ENCODE measurements around the gene REG4.
"Not testable (repeated sequence)": the region's sequence is repeated elsewhere in the genome, so short reads cannot be mapped to it uniquely, and the experiment has no call there.

REG4 gene

DNA sequence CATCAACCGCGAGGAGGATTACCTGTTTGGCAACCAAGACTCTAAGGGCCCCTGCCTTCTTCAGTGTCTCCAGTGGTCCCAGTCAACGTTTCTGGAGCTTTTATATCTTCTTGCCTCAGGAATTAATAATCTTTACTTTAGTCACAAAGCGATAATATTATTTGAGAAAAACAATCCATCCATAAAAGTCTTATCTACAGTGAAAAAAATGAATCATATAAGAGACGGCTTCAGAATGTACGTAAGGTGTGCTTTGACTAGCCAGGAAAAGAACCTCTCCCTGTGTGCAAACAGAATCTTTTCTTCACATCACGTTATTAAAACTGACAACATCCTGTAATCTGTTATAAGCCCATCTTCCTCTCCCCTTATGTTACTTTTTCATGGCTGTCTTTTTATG, at the start of gene REG4:
Gene REG4 (minus strand): TSS at position 74 of the 400 bp plus-strand sequence. CDS start 2,691 bp downstream, outside the sequence.
- no peak for DNase-seq

DNA sequence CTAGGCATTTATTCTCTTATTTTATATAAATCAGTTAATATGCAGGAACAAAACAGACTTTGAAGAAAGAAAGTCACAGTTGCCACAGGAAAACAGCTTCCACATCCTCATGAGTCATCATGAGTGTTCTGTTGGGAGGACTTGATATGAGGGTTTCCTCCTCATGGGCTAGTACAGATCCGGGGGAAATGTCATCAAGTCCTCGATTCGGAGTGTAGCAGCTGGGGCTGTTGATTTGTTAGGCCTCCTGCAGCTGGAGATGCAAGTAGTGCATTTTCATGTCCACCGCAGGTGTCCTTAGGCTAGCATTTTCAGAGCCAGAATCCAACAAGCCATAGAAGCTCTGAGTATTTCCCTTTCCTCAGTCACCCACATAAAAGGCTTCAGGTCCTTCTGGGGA, 48.4 kb upstream of the REG4 start:
- DNase-seq: no peak

DNA sequence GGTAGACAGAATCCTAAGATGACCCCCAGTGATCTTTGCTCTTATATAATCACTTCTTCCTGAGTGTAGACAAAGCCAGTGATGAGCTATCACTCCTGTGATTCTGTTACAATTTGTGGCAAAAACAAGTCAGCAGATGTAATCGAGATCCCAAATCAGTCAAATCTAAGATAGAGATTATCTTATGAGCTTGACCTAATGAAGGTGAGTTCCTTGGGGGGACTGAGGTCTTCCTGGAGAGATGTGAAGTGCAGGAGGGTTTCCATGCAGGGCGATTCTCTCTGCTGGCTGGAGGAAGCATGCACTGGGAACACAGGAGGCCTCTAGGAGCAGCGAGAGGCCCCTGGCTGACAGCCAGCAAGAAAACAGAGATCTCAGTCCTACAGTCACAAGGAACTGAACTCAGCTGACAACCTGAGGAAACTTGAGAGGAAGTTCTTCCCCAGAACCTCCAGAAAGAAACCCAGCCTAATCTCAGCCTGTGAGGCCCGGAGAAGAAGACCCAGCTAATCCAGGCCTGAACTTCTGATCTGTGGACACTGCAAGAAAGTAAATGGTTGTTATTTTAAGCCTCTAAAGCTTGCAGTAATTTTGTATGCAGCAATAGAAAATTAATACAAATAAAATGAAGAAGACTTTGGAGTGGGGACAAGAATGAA, 47.4 kb upstream of the REG4 start:
- not testable (repeated sequence) for DNase-seq

DNA sequence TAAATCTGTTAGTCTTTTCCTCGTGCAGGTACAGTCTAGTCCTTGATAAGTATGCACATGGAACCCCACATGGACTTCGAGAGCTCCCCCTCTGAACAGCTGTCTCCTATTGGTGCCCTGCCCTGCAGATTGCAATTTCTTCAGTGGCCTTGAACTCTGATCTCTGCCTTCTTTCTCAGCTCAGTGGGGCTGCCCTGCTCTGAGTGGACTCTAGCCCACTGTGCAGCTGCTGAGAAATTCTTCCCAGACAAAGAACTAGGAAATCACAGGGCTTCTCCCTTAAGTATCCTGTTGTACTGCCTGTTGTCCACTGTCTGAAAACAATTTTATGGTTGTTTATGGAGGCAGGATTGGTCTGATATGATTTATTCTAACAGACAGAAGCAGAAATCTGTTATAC, 46.9 kb upstream of the REG4 start:
- no peak for DNase-seq

DNA sequence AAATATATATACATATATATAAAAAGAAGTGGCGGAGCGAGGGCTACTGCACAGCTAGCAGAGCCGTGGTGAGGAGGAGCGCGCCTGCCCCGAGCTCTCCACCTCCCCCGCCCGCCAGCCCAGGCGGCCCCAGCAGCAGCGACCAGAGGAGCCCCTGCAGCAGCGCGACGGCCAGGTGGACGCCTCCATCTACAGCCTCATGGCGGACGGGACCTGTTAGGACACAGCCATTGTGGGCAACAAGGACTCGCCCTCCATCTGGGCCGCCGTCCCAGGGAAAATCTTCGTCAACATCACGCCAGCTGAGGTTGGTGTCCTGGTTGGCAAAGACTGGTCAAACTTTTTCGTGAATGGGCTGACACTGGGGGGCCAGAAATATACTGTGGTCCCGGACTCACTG, 41.9 kb upstream of the REG4 start:
- no peak for DNase-seq

DNA sequence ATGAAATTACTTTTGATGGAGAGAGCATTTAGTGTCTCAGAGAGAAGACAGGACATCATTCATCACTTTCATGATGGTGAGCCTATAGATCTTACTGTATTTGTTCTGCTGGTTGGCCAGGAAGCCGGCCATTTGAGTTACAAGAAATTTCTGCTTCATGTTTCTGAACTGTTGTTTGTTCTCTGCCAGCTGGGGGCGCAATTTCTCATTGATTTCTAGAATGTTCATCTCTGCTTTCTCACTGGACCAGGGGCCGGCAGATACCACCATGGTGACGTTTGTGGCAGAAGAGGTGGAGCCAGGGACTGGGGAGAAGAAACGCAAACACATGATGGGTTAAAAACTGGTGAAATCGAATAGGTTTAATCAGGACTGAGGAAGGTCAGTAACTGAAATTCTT, 32.9 kb upstream of the REG4 start:
- DNase-seq: not testable (repeated sequence)

DNA sequence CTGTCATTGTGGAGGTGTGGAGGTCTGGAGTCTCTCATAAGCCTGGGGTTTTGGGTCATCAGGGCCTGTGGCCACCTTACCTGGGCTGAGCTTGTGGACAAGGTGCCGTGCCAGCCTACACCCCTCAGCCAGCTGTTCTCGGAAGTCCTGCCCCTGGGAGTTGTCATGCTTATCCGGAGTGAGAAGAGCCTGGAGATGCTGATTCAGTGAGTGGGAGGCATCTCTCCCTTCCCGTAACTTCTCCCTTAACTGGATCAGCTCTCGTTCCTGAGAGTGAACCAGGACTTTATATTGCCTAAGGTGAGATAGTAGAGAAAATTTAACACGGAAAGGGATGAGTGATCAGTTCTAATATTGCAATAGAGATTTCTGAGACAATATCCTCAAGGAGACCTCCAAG, 30.0 kb upstream of the REG4 start:
- DNase-seq: no peak

DNA sequence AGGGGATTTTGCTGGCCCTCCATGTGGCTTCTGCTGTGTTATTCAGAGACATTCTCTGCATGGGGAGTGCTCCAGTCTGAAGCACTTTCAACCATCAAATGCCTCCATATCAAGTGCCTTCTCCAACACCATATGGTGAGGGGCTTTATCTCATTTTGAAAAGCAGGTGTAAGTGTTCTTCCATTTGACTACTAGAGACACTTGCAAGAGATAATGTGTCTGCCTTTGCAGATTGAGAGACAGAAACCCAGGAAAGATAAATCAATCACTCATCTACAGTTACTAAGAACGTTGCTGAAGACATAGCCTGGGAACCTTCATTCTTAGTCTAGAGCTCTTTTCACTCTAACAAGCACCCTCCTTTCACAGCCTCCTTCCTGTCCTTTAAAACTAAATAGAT, 29.5 kb upstream of the REG4 start:
- DNase-seq: no peak

DNA sequence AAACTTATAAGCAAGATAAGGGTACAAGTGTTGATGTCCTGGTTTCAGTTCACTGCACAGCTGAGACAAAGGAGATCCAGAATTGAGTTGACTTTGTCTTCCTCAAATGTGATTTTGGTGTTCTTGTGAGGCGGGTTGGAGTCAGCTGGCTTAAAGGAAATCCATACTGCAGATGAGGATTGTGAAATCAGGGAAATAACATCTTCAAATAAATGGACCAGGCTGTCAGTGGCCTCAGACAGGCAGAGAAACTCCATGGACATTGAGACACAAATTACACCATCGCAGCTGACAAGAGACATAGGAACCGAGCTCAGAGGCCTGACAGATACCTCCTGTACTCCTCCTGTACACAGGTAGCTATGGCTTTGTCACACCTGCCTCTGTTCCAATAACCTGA, 27.0 kb upstream of the REG4 start:
- DNase-seq: no peak

DNA sequence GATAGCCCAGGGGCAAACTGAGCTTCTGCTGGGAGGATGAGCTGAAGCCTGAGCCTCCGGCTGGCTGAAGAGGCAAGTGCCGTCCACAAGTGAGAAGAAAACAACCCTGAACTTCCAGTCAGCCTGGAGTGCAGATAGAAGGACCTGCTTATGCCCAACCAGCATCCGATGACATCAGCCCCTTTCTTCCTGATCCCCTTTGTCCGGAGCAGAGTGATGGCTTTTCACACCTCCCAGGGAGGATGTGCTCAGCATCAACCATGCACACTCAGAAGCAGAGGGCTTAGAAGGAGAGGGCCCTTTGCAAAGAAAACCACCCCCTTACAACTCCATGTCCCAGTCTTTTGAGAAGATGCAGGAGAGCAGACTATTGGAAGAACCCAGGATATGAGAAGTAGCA, 23.7 kb upstream of the REG4 start:
- DNase-seq: no peak

DNA sequence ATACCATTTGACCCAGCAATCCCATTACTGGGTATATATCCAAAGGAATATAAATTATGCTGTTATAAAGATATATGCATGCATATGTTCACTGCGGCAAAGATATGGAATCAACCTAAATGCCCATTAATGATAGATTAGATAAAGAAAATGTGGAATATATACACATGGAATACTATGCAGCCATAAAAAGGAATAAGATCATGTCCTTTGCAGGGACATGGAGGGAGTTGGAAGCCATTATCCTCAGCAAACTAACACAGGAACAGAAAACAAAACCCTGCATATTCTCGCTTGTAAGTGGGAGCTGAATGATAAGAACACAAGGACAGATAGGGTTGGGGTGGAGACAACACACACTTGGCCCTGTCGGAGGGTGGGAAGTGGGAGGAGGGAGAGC, 19.8 kb upstream of the REG4 start:
- DNase-seq: no peak

DNA sequence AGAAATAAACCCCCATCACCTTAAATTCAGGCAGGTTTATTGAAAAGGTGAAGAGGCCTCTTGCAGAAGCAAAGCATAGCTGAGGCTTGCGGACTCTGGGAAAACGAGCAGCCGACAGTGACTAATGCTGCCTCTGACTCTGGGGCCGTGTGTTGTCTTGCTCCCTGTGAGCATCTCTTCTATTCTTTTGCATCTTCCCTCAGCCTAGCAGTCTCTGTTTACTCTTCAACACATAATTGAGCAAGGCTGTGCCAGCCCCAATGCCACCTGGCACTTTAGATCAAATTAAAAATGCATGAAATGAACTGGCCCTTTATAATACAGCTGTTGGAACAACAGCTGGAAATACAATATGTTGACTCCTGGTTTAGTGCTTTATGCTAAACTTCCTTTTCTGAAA, 18.4 kb upstream of the REG4 start:
- DNase-seq: no peak

DNA sequence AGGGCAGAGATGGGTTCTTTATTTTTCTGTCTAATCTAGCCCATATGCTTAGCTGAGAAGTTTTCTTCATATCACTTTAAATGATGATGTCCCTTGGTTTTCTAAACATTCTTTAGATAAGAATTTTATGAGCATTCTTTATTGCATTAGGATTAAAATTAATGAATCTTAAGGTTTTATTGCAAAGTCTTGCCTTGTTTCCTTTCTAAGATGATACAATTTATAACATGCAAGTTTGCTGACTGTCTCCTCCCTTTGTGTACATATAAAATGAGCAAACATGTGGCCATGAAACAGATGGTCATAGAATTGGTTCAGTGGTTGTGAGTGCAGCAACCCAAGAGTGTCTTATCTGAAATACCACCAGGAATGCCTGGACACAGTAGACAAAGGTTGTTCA, 17.7 kb upstream of the REG4 start:
- DNase-seq: not testable (repeated sequence)

DNA sequence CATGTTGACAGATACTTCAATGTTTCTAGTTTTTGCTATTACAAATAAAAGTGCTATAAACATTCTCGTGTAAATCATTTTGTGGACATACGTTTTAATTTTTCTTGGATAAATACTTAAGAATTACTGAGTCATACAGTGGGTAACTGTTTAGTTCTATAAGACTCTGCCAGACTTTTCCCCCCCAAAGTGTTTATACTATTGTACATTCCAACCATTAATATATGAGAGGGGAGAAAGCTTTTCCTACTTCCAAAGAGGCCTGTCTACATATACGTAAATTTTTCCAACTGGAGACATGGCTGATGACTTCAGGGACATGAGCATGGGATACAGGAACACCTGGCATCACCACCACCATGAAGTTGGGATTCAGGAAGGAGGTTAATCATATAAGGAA, 17.0 kb upstream of the REG4 start:
- no peak for DNase-seq

DNA sequence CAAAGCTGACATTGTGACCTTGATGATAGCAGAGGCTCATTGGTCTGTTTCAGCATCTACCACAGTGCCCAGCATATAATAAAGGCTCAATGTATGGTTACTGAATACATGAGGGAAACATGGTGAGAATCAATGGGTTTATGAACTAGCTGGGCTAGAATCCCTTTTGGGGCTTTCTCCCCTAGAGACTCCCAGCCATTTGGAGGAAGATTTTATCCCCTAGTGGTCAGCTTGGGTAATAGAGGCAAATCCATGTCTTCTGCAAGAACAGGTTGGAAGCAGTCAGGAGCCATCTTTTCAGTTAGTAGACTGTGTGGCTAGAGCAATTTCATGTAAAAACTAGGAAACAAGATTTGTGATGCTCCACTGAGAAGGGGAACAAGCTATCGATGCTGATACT, 15.8 kb upstream of the REG4 start:
- no peak for DNase-seq

DNA sequence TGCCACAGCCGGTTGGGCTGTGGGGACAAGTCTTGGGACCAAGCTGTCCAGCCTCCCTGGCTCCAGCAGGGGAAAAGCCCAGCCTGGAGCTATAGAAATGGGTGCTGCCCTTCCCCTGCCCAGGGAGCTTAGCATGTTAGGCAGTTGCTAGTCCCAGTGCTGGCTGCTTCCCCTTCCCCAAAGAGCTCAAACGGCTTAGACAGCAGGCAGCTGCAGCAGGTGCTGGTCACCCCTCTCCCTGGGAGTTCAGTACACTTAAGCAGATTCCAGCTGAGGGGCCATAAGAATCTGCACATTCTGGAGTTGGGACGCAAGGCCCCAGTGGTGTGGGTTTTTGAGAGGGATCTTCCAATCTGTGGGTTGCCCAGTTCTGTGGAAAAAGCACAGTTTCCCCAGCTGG, 11.1 kb upstream of the REG4 start:
- no peak for DNase-seq

DNA sequence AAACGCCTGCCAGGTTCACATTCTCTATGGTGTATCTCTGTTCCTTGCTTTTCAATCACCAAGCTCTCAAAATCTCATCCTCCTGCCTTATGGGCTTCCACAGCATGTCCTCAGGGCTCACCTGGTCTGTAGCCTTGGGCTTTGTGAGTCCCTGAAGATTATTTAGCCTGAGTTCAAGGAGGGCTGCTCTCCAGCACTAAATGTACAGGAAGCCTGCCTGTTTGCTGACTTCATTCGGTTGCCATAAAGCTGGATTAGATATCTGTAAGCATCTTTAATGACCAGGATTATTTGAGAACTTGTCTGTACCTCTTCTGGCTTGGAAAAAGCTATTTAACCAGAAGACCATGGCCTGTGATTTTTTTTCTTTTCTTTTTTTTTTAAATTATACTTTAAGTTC, 6.9 kb upstream of the REG4 start:
- DNase-seq: no peak

DNA sequence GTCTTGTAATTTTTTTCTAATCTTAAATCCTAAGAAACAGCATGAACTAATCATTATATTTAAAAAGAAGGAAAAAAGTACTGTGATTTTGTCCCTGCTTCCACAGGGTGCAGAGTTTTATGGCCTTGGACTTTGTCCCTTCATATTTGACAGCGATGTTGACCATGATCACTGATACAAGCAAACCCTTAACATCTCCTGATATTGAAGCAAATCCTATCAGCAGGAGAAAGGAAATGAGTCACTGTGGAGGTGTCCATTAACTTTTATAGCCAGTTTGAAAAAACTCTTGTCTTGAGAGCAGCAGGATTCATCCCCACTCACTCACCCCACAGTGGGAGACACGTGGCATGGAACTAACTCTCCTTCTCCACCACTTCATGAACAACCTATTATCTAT, 5.1 kb upstream of the REG4 start:
- no peak for DNase-seq

DNA sequence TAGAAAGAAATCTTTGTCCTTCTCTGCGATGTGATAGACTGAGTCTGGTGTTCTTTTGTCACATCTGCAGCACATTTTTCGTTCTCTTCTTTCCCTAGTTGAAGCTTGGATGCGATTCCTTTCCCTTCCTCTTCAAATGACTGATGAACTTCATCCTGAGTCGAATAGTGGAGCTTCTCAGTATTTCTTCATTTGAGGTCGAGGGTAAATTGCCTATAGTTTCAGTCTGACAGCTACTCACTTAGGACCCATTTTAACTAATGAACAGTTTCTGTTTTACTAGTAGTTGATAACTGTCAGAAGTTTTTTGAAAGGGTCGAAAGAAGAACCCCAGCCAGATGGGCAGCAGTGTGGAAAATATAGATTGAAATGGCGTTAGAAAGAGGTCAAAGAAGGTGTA, 4.7 kb upstream of the REG4 start:
- no peak for DNase-seq

DNA sequence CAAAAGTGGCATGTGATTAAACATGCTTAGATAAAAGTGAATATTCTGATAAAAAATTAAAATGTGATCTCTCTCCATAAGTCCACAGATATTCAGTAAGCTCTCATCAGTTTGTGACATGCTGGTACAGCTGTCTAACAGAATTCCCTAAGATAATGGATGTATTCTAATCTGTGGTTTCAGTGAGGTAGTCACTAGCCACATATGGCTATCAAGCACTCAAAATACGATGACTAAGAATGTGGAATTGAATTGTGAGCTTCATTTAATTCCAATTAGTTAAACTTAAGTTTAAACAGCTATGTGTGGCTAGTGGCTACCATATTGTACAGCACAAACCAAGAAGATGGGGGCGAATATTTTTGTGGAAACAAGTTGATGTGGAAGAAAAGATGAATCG, 4.1 kb upstream of the REG4 start:
- no peak for DNase-seq

DNA sequence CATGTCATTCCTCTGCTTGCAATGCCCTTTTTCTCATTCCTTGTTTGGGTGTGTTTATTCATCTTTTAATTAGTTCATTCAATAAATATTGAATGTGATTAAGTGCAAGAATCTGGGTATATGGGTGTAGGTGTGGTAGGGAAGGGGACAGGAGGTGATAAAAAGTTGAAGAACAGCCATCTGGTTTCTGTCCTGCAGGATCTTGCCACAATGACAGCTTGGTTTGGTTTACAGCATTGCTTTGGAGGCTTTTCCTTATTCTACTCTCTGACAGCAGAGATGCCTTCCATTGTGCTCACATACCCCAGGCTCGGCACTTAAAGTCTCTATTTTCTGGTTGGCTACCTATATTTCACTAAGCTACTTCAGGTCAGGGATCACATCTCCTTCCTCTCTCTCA, 3.0 kb upstream of the REG4 start:
- DNase-seq: no peak

DNA sequence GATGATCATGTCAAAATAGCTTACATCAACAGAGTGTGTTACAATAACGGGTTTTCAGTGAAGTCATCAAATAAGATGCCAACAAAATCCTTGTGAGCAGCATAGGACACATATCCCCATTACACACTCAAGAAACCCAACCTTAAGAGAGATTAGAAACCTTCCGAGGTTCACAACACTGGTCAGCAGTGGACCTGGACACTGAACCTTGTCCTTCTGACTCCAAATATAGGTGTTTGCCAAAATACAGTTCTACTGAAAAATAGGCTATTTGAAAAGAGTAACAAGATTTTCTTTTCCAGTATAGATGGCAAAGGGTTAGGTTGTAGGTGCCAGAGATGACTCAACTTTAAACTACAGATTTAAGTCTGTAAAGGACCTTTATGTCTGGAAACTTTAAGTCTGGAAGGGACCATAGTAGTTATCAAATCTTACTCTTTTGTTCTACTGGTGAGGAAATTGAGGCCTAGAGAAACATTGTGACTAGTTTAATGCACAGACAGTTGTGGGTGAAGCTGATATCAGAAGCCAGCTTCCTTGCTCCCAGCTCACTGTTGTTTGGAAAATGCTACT, 811 bp upstream of the REG4 start:
- DNase-seq: no peak

DNA sequence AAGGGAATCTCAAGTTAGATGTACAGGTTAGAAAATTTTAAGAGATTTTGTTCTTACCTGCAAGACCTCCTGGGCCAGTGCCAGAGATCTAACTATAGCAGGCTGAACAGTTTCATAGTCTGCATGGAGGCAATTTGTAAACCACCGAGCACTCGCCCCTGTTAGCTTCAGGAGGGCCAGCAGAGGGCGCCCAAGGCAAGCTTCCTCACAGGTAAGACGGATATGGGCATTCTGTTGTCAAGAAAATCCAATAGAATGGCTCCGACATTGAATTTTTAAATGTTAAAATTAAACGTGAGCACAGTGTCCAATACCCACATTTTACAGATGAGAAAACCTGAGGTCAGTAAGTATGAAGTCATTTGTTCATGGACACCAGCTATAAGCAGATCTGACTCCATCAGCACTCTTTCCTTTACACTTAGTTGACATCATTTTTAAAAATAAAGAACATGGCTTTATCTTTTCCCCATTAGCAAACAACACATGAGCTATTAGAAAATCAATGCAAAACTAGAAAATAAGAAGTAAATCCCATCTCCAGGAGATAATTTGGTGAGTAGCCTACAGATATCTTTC, 2.2 kb downstream of the REG4 start:
- no peak for DNase-seq

DNA sequence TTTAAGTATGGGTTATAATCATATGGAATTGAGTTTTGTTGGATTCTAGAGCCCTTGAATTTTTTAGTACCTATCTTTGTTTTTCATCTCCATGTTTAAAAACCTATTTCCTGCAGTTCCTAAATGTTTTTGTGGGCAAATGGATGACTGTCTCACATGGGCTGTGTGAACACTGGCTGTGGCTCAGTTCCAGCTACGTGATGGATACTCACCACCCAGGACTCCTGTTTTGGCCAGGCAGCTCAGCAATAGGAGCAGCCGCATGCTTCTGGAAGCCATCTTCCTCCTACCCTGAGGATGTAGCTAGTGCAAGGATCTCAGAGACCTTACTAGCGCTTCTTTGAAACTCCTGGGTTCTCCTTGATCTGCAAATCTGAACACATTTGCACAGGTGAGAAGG, 2.8 kb downstream of the REG4 start:
- DNase-seq: no peak

DNA sequence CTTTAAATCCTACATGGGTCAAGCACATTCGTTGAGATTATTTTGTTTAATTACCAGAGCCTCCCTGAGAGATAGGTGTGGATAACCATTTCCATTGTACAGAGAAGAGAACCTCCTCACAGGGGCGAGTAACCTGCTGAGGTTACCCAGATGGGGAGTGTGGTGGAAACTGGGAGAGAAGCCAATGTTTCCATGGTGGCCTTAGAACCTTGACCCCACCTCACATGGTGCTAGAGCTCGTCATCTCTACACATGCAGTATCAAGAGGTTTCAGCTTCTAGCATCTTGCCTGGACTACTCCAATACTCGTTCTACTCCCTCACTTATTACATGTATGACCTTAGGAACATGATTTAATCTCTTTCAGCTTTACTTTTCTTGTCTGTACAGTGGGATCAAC, 4.8 kb downstream of the REG4 start:
- DNase-seq: no peak

Data from cortex of kidney (tissue), 1 donor.